ENCODE results near the gene MAS1L.
A peak's percentile ranks its signal among the peaks of the same experiment; 100 is the strongest.
"Not testable (repeated sequence)": the region's sequence is repeated elsewhere in the genome, so short reads cannot be mapped to it uniquely, and the experiment has no call there.

The MAS1L gene

GRCh38 chr6:29477923-29478450 lies 9.8 kb downstream of the MAS1L start:
- no peak for DNase-seq

GRCh38 chr6:29474996-29475395 lies 12.8 kb downstream of the MAS1L start:
- DNase-seq, result no peak

GRCh38 chr6:29466241-29466640 lies 21.5 kb downstream of the MAS1L start:
- DNase-seq, result no peak

GRCh38 chr6:29465801-29466200 lies 22.0 kb downstream of the MAS1L start:
- no peak for DNase-seq

GRCh38 chr6:29465279-29465678 lies 22.5 kb downstream of the MAS1L start:
- no peak for DNase-seq

GRCh38 chr6:29462022-29462421 lies 25.7 kb downstream of the MAS1L start:
- DNase-seq, result no peak

GRCh38 chr6:29461021-29461814 lies 26.5 kb downstream of the MAS1L start:
- no peak for DNase-seq

- no peak for DNase-seq
These were observed 30.8 kb downstream of the MAS1L start, which contains the start of the genes OR11A1 and OR2H1 for GRCh38 chr6:29456971-29457370. Gene OR11A1, minus strand, starts transcription at chr6:29457071. Its CDS starts 29,430 bp downstream, at chr6:29427641. Gene OR2H1, plus strand, starts transcription at chr6:29457155. Its CDS starts 4,615 bp downstream, at chr6:29461770.

GRCh38 chr6:29451471-29452193 lies 36.1 kb downstream of the MAS1L start:
- peak; percentile 21 for DNase-seq

- peak; percentile 11 for DNase-seq
These were observed 40.1 kb downstream of the MAS1L start for GRCh38 chr6:29447670-29448069.

- DNase-seq, result not testable (repeated sequence)
These were observed 43.7 kb downstream of the MAS1L start for GRCh38 chr6:29444031-29444430.

GRCh38 chr6:29442719-29443118 lies 45.0 kb downstream of the MAS1L start:
- no peak for DNase-seq

GRCh38 chr6:29439006-29439405 lies 48.8 kb downstream of the MAS1L start, which contains the start of gene OR10C1:
Gene OR10C1, plus strand, starts transcription at chr6:29439306. Its CDS starts 710 bp downstream, at chr6:29440016.
- DNase-seq, result no peak

- not testable (repeated sequence) for DNase-seq
These were observed 51.0 kb downstream of the MAS1L start for GRCh38 chr6:29436730-29437129.

Data from fibroblast of upper back skin (primary cell).